ENCODE measurements around the gene PRXL2A.

GRCh38 chr10:80365510-80365909, 42.8 kb upstream of the PRXL2A start:
- TF ChIP-seq POLR2AphosphoS5 (IDR thresholded peaks at IDR 0.05; ENCODE audit: low read depth, low read length) (no peak), POLR2A (IDR thresholded peaks at IDR 0.05; ENCODE audit: low read depth, low read length) (no peak)
